ENCODE data around the gene SLC25A26.
"Not testable (repeated sequence)": the region's sequence is repeated elsewhere in the genome, so short reads cannot be mapped to it uniquely, and the experiment has no call there.

Gene SLC25A26

GRCh38 chr3:66413151-66413751, 192.4 kb downstream of the SLC25A26 start:
- DNase-seq: peak; percentile 98

- no peak for DNase-seq
Observed at GRCh38 chr3:66414846-66415245, 194.0 kb downstream of the SLC25A26 start.

GRCh38 chr3:66415867-66416428, 195.1 kb downstream of the SLC25A26 start:
- DNase-seq: no peak

- DNase-seq: peak; percentile 50
Observed at GRCh38 chr3:66416556-66417304, 195.9 kb downstream of the SLC25A26 start.

GRCh38 chr3:66418475-66418931, 197.7 kb downstream of the SLC25A26 start:
- DNase-seq: no peak

- DNase-seq: no peak
Observed at GRCh38 chr3:66419036-66419435, 198.2 kb downstream of the SLC25A26 start.

GRCh38 chr3:66421144-66421543, 200.3 kb downstream of the SLC25A26 start:
- not testable (repeated sequence) for DNase-seq

GRCh38 chr3:66421893-66422292, 201.1 kb downstream of the SLC25A26 start:
- DNase-seq: not testable (repeated sequence)

GRCh38 chr3:66423791-66424190, 203.0 kb downstream of the SLC25A26 start:
- peak; percentile 91 for DNase-seq

- no peak for DNase-seq
Observed at GRCh38 chr3:66425032-66425431, 204.2 kb downstream of the SLC25A26 start.

GRCh38 chr3:66425576-66426114, 204.8 kb downstream of the SLC25A26 start:
- DNase-seq: no peak

- DNase-seq: no peak
Observed at GRCh38 chr3:66426135-66426534, 205.3 kb downstream of the SLC25A26 start.

- DNase-seq: no peak
Observed at GRCh38 chr3:66427352-66427751, 206.6 kb downstream of the SLC25A26 start.

GRCh38 chr3:66427951-66428474, 207.2 kb downstream of the SLC25A26 start:
- DNase-seq: no peak

Data from fibroblast of skin of abdomen (primary cell).